NOMO-1 (cell line): ENCODE results near the gene IRF6.
A peak's percentile ranks its signal among the peaks of the same experiment; 100 is the strongest.

ENCODE experiments used
- DNase-seq, 2 experiments: peaks; one replicate each; lab custom pipeline; 2025; ENCODE audit not compliant: unreplicated experiment in 2 of 2; lab: John Stamatoyannopoulos, UW

Gene IRF6

DNA sequence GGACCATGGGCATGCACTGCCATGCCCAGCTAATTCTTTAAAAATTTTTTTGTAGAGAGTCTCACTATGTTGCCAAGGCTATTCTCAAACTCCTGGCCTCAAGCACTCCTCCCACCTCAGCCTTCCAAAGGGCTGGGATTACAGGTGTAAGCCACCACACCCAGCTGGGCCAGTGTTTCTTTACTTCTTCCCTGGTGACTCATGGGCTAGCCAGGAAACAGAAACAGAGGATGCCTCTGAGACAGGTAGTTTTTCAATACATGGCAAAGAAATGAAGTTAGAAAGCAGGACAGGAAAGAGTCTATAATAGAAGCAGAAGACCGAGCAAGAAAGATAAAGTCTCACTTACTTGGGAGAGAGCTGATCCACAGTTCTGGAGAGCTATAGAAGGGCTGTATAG is 14.0 kb downstream of the IRF6 start:
- no peak for DNase-seq

GRCh38 chr1:209790286-209791193 is 15.4 kb downstream of the IRF6 start:
- DNase-seq: no peak

GRCh38 chr1:209789245-209789644 is 16.7 kb downstream of the IRF6 start:
- DNase-seq: no peak

- no peak for DNase-seq
Measured at GRCh38 chr1:209787551-209787950, 18.4 kb downstream of the IRF6 start.

- DNase-seq: no peak
Measured at GRCh38 chr1:209786146-209786545, 19.8 kb downstream of the IRF6 start.

GRCh38 chr1:209785592-209785991 is 20.4 kb downstream of the IRF6 start:
- no peak for DNase-seq

DNA sequence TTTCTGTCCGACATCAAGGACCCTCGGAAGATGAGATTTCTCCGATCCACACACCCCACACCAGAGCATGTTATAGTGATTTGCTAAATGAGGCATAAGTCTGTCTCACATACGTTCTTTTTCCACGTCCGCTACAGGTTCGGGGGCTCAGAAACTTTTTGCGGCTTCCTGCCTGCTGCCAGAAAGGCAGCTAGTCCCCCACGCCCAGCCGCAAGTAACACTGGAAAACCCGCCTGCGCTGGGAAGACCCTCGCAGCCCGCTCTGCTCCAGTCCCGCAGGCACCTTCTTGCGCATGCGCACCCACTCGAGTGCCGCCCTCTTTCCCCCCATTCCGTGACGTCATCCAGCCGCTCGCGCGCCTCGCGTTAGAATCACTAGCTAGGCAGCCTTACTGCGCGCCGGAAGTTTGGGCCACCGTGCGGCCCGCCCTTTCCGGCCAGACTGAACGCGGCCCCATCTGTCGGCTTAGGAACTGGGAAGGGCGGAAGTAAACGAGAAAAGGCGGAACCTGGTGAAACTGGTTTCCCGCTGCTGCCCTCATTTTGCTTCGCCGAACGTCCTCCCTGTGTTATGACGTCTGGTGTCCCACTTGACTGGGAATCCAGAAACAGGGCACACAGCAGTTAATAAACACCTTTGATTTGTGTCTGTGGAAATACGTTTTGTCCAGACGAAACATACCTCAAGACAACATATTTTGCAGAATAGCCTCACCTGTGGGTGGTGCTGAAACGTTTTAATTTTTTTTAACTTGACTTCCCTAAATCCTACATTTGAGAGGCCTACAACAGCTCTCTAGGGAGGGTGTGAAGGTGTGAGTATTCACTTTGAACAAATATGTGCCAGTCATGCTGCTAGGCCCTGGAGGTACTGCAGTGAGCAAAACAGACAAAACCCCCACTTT is 21.4 kb downstream of the IRF6 start, which contains the start of gene C1orf74:
Gene C1orf74 (minus strand): TSS at position 295 of the 905 bp plus-strand sequence. CDS start 925 bp downstream, outside the sequence.
- DNase-seq: peak; percentile 97 to 98

DNA sequence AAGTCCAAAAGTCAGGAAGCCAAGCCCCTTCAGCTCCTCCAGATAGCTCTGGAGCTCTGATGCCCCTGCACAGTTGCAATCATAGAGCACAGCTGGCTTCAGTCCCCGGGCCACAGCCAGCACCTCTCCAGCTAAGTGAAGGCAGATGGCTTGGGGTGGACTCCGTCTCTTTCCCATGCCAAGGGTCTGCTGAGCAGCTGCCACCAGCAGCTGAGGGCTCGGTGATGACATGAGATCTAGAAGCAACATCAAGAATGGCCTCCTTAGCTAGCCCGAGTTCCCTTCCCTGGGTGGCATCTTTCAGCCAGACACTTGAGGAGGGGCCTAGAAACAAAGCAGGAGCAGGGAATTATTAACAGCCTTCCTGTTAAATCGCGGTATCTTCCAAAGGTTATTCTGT is 22.6 kb downstream of the IRF6 start:
- DNase-seq: no peak

GRCh38 chr1:209780268-209780667 is 25.7 kb downstream of the IRF6 start:
- DNase-seq: no peak

- DNase-seq: no peak
Measured at GRCh38 chr1:209778102-209778501, 27.8 kb downstream of the IRF6 start.

DNA sequence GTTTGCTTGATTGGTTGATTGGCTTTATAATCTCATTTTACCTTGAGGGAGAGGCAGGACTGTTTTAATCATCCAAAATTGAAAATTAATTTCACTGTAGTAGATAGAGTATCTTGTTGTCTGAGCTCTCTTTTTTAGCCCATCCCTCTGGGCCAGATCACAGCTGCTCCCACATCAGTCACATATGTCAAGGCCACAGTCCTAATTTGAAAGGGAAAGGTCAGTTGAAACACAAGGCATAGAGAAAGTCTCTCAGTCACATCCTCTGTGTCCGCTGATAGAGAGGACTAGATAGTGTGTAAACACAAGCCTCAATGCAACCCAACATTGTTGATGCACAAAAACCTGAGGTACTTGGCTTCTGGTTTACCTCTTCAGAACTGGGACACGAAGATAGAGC is 28.4 kb downstream of the IRF6 start:
- no peak for DNase-seq

- DNase-seq: no peak
Measured at GRCh38 chr1:209775678-209776077, 30.3 kb downstream of the IRF6 start.

- no peak for DNase-seq
Measured at GRCh38 chr1:209774592-209774991, 31.4 kb downstream of the IRF6 start.

DNA sequence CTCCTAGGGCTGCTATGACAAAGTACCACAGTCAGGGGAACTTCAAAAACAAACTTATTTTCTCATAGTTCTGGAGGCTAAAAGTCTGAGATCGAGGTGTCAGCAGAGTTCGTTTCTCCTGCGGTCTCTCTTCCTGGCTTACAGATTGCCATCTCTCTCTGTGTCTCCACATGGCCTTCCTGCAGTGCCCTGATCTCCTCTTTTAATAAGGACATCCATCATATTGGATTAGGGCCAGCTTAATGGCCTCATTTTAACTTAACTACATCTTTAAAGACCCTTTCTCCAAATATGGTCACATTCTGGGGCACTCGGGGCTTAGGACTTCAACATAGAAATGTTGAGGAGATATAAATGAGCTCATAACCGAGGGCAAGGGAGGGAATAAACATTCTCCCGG is 33.8 kb downstream of the IRF6 start:
- no peak for DNase-seq

- no peak for DNase-seq
Measured at GRCh38 chr1:209770636-209771415, 35.1 kb downstream of the IRF6 start.

DNA sequence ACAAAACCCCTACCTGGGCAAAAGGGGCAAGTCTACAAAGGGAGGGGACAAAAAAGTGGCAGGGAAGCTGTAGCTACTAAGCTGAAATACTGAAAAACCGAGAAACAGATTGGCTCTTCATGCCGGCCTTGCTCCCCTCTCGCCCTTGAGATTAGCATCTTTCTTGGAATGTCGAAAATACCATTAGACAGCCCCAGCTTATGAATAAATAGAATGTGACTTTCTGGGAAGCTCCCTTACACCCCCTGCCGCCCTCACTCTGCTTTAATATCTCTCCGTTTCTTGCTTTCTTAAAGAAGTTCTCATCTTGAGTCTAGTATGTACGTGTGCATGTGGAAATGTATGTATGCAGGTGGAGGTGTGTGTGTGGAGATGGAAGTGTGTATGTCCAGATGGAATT is 36.0 kb downstream of the IRF6 start:
- DNase-seq: peak in 1 of 2 experiments; percentile 15

- DNase-seq: peak; percentile 75 to 78
Measured at GRCh38 chr1:209769171-209769904, 36.6 kb downstream of the IRF6 start.

DNA sequence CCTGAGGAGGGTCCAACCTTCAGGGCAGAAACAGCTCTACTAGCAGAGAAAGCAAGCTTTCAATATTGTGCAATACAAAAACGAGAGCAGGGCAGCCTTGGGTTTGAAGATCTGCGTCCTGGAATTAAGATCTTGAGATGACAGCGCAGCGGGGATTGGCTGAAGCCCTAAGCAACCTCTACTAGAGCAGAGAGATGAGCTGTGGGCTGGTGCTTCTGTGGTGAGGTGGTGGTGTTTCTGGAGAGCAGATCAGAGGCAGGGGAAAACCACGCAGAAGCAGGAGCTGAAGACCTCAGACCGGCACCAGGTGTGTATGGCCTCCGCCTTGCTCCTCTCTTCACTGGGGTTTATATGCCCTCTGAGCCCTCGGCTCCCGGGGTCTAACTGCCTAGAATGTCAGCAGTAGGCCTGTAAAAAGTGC is 37.6 kb downstream of the IRF6 start:
- DNase-seq: peak; percentile 67 to 72

GRCh38 chr1:209767706-209768105 is 38.2 kb downstream of the IRF6 start:
- peak; percentile 46 to 71 for DNase-seq

DNA sequence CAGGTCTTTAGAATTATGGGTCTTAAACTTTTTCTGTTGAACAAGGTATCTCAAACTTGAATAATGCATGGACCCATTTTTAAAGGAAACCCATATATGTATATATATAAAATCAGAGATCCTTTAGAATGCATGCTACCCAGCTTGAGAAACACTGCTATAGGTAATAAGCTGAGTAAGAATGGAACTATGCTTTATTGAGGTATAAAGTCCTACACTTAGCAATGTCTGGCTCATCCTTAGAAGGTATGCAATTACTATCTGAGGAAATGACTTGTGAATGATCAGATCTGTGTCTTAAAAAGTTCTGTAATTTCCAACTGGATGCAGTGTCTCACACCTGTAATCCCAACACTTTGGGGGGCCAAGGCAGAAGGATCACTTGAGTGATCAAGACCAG is 38.8 kb downstream of the IRF6 start:
- DNase-seq: no peak
